Measurements from ENCODE around the gene GPD1. TPM values are rescaled to one million over a fixed set of nuclear protein-coding genes. Genes with fewer than 3 reads are reported as not detected.

Gene GPD1
- total RNA-seq, 4 donors from 2014 or later = 5.1 to 10.6 (median 7.1) TPM

DNA sequence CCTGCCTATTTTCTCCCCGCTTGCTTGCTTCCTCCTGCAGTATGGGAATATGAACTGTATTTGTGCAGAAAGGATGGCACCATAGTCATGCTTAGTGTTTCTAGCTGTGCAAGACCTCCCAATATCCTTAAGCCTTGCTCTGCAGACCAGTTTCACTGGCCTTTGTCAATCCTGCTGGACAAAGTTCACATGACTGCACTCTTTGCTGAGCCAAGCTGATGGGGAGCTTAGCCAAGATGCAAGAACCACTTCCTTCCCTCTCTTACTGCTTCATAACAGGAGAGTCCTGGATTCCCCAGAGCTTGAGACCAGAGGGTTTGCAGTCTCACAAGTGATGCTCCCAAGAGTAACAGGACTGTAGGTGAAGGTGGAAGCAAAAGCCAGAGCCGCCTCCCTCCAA is 42.6 kb upstream of the GPD1 start:
- DNase-seq = no peak
- Histone ChIP-seq H3K36me3 (no peaks in the 10 kb centered on the region), H3K9me3 (no peaks in the 10 kb centered on the region), H3K4me3 (replicated peaks in 1 of 3) (no peak overlapping the region), H3K27me3 (no peaks in the 10 kb centered on the region), H3K4me1 (peaks cover 6 to 15% of the 10 kb centered on the region in 2 donors), H3K27ac (no peak overlapping the region)
- TF ChIP-seq, protein P1, sequence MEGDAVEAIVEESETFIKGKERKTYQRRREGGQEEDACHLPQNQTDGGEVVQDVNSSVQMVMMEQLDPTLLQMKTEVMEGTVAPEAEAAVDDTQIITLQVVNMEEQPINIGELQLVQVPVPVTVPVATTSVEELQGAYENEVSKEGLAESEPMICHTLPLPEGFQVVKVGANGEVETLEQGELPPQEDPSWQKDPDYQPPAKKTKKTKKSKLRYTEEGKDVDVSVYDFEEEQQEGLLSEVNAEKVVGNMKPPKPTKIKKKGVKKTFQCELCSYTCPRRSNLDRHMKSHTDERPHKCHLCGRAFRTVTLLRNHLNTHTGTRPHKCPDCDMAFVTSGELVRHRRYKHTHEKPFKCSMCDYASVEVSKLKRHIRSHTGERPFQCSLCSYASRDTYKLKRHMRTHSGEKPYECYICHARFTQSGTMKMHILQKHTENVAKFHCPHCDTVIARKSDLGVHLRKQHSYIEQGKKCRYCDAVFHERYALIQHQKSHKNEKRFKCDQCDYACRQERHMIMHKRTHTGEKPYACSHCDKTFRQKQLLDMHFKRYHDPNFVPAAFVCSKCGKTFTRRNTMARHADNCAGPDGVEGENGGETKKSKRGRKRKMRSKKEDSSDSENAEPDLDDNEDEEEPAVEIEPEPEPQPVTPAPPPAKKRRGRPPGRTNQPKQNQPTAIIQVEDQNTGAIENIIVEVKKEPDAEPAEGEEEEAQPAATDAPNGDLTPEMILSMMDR (IDR thresholded peaks at IDR 0.05) = no peak
- TF ChIP-seq POLR2A (IDR thresholded peaks at IDR 0.05) = no peak
- intact Hi-C loops (cut with DNase I) = no loop called here
- WGBS, 2 donors = 92% methylated on average over 2 of the region's 2 CpGs

DNA sequence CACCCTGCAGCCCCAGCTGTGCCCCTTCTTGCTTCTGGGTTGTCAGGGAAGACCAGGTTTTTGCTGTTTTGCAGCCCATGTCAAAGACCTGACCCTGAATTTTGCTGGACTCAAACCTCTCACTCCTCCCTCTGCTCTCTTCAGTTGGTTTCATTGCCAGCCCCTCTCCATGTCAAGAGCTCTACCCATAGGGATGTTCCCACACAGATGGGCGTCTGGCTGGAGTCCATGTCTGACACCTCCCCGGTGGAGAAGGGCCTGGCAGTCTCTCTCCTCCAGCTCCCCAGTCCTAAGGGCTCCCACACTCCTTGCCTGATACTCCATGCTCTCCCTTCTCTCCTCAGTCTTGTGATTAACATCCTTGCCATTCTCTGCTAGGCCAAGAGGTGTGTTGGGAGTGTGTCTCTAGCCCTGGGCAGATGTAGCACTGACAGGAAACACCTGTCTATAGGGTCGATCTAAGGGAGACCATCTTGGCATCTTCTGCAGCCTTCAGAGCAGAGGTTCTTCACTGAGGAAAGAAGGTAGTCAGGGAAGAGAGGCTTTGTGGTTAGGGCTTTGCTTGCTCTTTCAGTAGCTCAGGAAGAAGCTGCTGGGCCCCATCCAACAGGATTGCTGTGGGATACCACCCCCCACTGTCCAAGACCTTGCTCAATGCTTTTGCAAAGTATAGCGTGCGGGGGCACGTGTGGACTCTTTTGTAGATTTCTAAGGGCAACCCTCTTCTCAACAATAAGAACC is 41.7 kb upstream of the GPD1 start:
- Histone ChIP-seq H3K4me1 (peaks cover 2 to 6% of the 10 kb centered on the region in 2 donors), H3K27ac (no peak overlapping the region), H3K9me3 (no peaks in the 10 kb centered on the region), H3K36me3 (no peaks in the 10 kb centered on the region), H3K27me3 (no peaks in the 10 kb centered on the region), H3K4me3 (replicated peaks in 1 of 3) (no peak overlapping the region)
- DNase-seq = no peak
- TF ChIP-seq POLR2A (IDR thresholded peaks at IDR 0.05) = no peak
- TF ChIP-seq, protein P1 (IDR thresholded peaks at IDR 0.05) = no peak
- intact Hi-C loops (cut with DNase I) = no loop called here
- 69 to 70% methylated on average over 6 of the region's 6 CpGs for WGBS, 2 donors

GRCh38 chr12:50062728-50063460 is 40.9 kb upstream of the GPD1 start:
- TF ChIP-seq POLR2A (IDR thresholded peaks at IDR 0.05) = no peak
- TF ChIP-seq, protein P1 (IDR thresholded peaks at IDR 0.05) = no peak
- no peak overlapping the region for H3K4me3 ChIP-seq (replicated peaks in 1 of 3)
- H3K27me3 ChIP-seq = no peaks in the 10 kb centered on the region
- no peaks in the 10 kb centered on the region for H3K36me3 ChIP-seq
- intact Hi-C loops (cut with DNase I) = no loop called here
- no peak for DNase-seq
- no peaks in the 10 kb centered on the region for H3K9me3 ChIP-seq
- H3K4me1 ChIP-seq = peaks cover 0 to 2% of the 10 kb centered on the region in 2 donors
- H3K27ac ChIP-seq = no peak overlapping the region
- WGBS, 2 donors = 78 to 84% methylated on average over 4 to 5 of the region's 5 CpGs

DNA sequence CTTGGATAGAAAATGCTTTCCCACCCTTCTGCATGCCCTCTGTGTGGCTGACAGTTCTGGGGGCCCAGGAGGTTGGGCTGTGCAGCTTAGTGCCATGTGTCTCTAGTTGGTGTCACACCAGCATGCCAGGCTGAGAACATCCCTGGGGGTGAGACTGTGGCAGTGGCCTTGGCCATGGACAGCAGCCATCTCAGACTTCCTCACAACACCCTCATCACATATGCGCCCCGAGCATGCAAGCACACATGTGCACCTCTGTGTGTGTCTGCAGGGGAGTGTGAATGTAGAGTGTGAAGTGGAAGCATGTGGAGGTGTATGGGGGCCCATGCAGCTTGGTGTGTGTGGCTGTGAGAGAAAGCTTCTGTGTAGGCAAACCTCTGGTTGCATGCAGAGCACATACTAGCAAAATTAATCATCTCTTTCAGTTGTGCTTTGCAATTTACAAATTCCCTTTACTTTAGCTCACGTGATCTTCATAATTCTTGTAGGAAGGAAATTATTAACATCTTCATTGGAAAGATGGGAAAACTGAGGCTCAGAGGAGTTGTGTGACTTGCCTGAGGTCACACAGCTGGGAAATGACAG is 38.0 kb upstream of the GPD1 start:
- no peak overlapping the region for H3K4me3 ChIP-seq (replicated peaks in 1 of 3)
- H3K4me1 ChIP-seq = peaks cover 0 to 3% of the 10 kb centered on the region in 2 donors
- intact Hi-C loops (cut with DNase I) = no loop called here
- no peaks in the 10 kb centered on the region for H3K27me3 ChIP-seq
- no peaks in the 10 kb centered on the region for H3K9me3 ChIP-seq
- no peak for DNase-seq
- TF ChIP-seq, protein P1 (IDR thresholded peaks at IDR 0.05) = no peak
- no peak for TF ChIP-seq POLR2A (IDR thresholded peaks at IDR 0.05)
- 94 to 95% methylated on average over 3 of the region's 3 CpGs for WGBS, 2 donors
- no peaks in the 10 kb centered on the region for H3K36me3 ChIP-seq
- no peak overlapping the region for H3K27ac ChIP-seq

GRCh38 chr12:50066402-50066801 is 37.4 kb upstream of the GPD1 start:
- no peak for DNase-seq
- intact Hi-C loops (cut with DNase I) = no loop called here
- no peak overlapping the region for H3K4me3 ChIP-seq (replicated peaks in 1 of 3)
- TF ChIP-seq POLR2A (IDR thresholded peaks at IDR 0.05) = no peak
- TF ChIP-seq, protein P1 (IDR thresholded peaks at IDR 0.05) = no peak
- no peak overlapping the region for H3K27ac ChIP-seq
- WGBS, 2 donors = 65 to 75% methylated on average over 5 of the region's 5 CpGs
- no peaks in the 10 kb centered on the region for H3K36me3 ChIP-seq
- no peaks in the 10 kb centered on the region for H3K9me3 ChIP-seq
- H3K27me3 ChIP-seq = no peaks in the 10 kb centered on the region
- H3K4me1 ChIP-seq = peaks cover 0 to 4% of the 10 kb centered on the region in 2 donors
